GM23338 (cell line): ENCODE results near the gene DPF3. TPM values are rescaled to one million over a fixed set of nuclear protein-coding genes. Genes with fewer than 3 reads are reported as not detected.

ENCODE experiments used
- ATAC-seq: fragments of 200-7000 bp; cut with Tn5 transposase; 3 replicates; pipeline ENCODE4 v1.9.1; 2020
- DNase-seq: peaks from one replicate; pipeline ENCODE4 v3.0.0-alpha.2; 2015; ENCODE audit warnings: low spot score
- H2AFZ ChIP-seq: fragments of 200-600 bp; sonication (generic); 2 replicates; pipeline ENCODE4 v1.8.0; 2016; ENCODE audit warnings: antibody characterized with exemption, mild to moderate bottlenecking, moderate library complexity
- H3F3A ChIP-seq: fragments of 200-600 bp; sonication (generic); replicated peaks from 2 replicates; pipeline ENCODE4 v1.8.0; 2017; ENCODE audit warnings: antibody characterized with exemption, mixed run types, low read depth
- H3K27ac ChIP-seq: fragments of 200-600 bp; sonication (generic); 2 replicates; pipeline ENCODE4 v1.6.1; 2016; ENCODE audit warnings: low read depth
- H3K27me3 ChIP-seq: fragments of 200-600 bp; sonication (generic); 2 replicates; pipeline ENCODE4 v1.8.0; 2016; ENCODE audit warnings: mild to moderate bottlenecking, mixed run types, moderate library complexity; ENCODE audit not compliant: insufficient read depth
- H3K36me3 ChIP-seq: fragments of 200-600 bp; sonication (generic); 2 replicates; pipeline ENCODE4 v1.8.0; 2016; ENCODE audit warnings: mild to moderate bottlenecking; ENCODE audit not compliant: insufficient read depth
- H3K4me1 ChIP-seq: fragments of 200-600 bp; sonication (generic); 2 replicates; pipeline ENCODE4 v1.8.0; 2016; ENCODE audit warnings: mild to moderate bottlenecking, moderate library complexity; ENCODE audit not compliant: insufficient read depth
- H3K4me2 ChIP-seq: fragments of 200-600 bp; sonication (generic); 2 replicates; pipeline ENCODE4 v1.7.1; 2017; ENCODE audit warnings: mixed run types
- H3K4me3 ChIP-seq: fragments of 200-600 bp; sonication (generic); 2 replicates; pipeline ENCODE4 v1.6.1; 2016; ENCODE audit warnings: mixed run types
- H3K79me2 ChIP-seq: fragments of 200-600 bp; sonication (generic); replicated peaks from 2 replicates; pipeline ENCODE4 v1.8.0; 2017; ENCODE audit warnings: mild to moderate bottlenecking; ENCODE audit not compliant: insufficient read depth
- H3K9me2 ChIP-seq: fragments of 200-600 bp; sonication (generic); 2 replicates; pipeline ENCODE4 v1.8.0; 2017; ENCODE audit not compliant: insufficient read depth
- H4K20me1 ChIP-seq: fragments of 200-600 bp; sonication (generic); replicated peaks from 2 replicates; pipeline ENCODE4 v1.8.0; 2017; ENCODE audit warnings: mild to moderate bottlenecking; ENCODE audit not compliant: insufficient read depth
- H3K27ac Mint-ChIP-seq: 2 replicates; pipeline ENCODE4 v1.8.0; 2020; ENCODE audit warnings: inconsistent platforms, mild to moderate bottlenecking, moderate library complexity, mixed read lengths
- H3K27me3 Mint-ChIP-seq: 3 replicates; pipeline ENCODE4 v1.8.0; 2022; ENCODE audit warnings: low read depth, mild to moderate bottlenecking, moderate library complexity, mixed read lengths, inconsistent platforms; ENCODE audit not compliant: insufficient read depth, poor library complexity
- H3K36me3 Mint-ChIP-seq: 3 replicates; pipeline ENCODE4 v1.8.0; 2021; ENCODE audit warnings: low read depth, mild to moderate bottlenecking, inconsistent platforms, moderate library complexity, mixed read lengths
- H3K4me1 Mint-ChIP-seq: 3 replicates; pipeline ENCODE4 v1.8.0; 2020; ENCODE audit warnings: mild to moderate bottlenecking, inconsistent platforms, mixed read lengths
- H3K4me3 Mint-ChIP-seq: 3 replicates; pipeline ENCODE4 v1.8.0; 2021; ENCODE audit warnings: moderate library complexity, mild to moderate bottlenecking, inconsistent platforms, mixed read lengths
- H3K9me3 Mint-ChIP-seq: 3 replicates; pipeline ENCODE4 v1.8.0; 2020; ENCODE audit warnings: moderate library complexity, mild to moderate bottlenecking, inconsistent platforms, mixed read lengths
- CTCF ChIP-seq, 2 experiments: fragments of 200-600 bp in 1 of 2; sonication (generic) in 1 of 2; conservative IDR thresholded peaks; 2 replicates each; pipeline versions ENCODE4 v1.5.1 to v1.6.1; 2016 to 2017; ENCODE audit warnings: antibody characterized with exemption in 2 of 2, low read depth in 2 of 2, mild to moderate bottlenecking in 2 of 2, moderate library complexity in 1 of 2
- EZH2 ChIP-seq: fragments of 200-600 bp; sonication (generic); IDR thresholded peaks from one replicate; pipeline ENCODE4 v1.8.0; 2017; ENCODE audit warnings: antibody characterized with exemption, mild to moderate bottlenecking, low read depth; ENCODE audit not compliant: unreplicated experiment
- EZH2phosphoT487 ChIP-seq: fragments of 200-600 bp; sonication (generic); IDR thresholded peaks from one replicate; pipeline ENCODE4 v1.8.1; 2018; ENCODE audit warnings: antibody characterized with exemption; ENCODE audit not compliant: unreplicated experiment
- NANOG ChIP-seq: IDR thresholded peaks from 2 replicates; pipeline ENCODE4 v1.6.1; 2016; ENCODE audit warnings: antibody characterized with exemption, borderline replicate concordance
- POLR2AphosphoS5 ChIP-seq: IDR thresholded peaks from 2 replicates; pipeline ENCODE4 v1.6.1; 2016; ENCODE audit warnings: antibody characterized with exemption, low read depth
- STAT1 ChIP-seq: IDR thresholded peaks from one replicate; pipeline ENCODE4 v1.6.1; 2016; ENCODE audit warnings: antibody characterized with exemption; ENCODE audit not compliant: unreplicated experiment
- ZNF114 ChIP-seq: fragments of 250-450 bp; sonication (Bioruptor Pico); IDR thresholded peaks from 2 replicates; pipeline ENCODE4 v1.5.0; 2020; ENCODE audit warnings: mild to moderate bottlenecking, moderate library complexity
- ZNF331 ChIP-seq: fragments of 250-450 bp; sonication (Bioruptor Pico); IDR thresholded peaks from 2 replicates; pipeline ENCODE4 v1.5.0; 2020; ENCODE audit warnings: low read depth, mild to moderate bottlenecking, moderate library complexity
- polyA plus RNA-seq: library from polyadenylated mRNA; unstranded; fragments of >200 nt; fragmentation: Nextera tagmentation; extraction: Ambion mirVana; gene quantifications from 2 replicates; pipeline ENCODE4 v1.2.1, GENCODE V29; 2016
- total RNA-seq: library from RNA; depleted of rRNA; stranded (reverse); fragments of >200 nt; shearing (Covaris generic); gene quantifications from 2 replicates; pipeline ENCODE4 v1.2.3, GENCODE V29; 2014
- TF ChIP-seq, protein P1 (sequence below): fragments of 250-450 bp; sonication (Bioruptor Pico); IDR thresholded peaks from 2 replicates; pipeline ENCODE4 v1.5.0; 2020; ENCODE audit warnings: mild to moderate bottlenecking, moderate library complexity

DPF3 gene
- total and polyA plus RNA-seq, 2 experiments from 2014 or later: 0.18 to 1.0 TPM

GRCh38 chr14:72904840-72905561 lies 11.1 kb upstream of the DPF3 start:
- Mint-ChIP-seq H3K4me3 (no peak overlapping the region), H3K4me1 (peaks cover 22% of the 10 kb centered on the region; the same call in 2 of the 3 replicates), H3K9me3 (no peaks in the 10 kb centered on the region), H3K27me3 (peaks cover 3% of the 10 kb centered on the region), H3K36me3 (no peaks in the 10 kb centered on the region), H3K27ac (no peak overlapping the region)
- Histone ChIP-seq H3K79me2 (no peaks in the 10 kb centered on the region), H3K4me2 (no peak overlapping the region), H3K36me3 (no peaks in the 10 kb centered on the region), H3K4me1 (peaks cover 15% of the 10 kb centered on the region), H2AFZ (no peak overlapping the region), H3K4me3 (no peak overlapping the region), H4K20me1 (no peaks in the 10 kb centered on the region), H3K27me3 (no peaks in the 10 kb centered on the region), H3K27ac (no peak overlapping the region), H3K9me2 (no peaks in the 10 kb centered on the region), H3F3A (no peaks in the 10 kb centered on the region)
- DNase-seq (peak; percentile 81), ATAC-seq (peak; percentile 62)
- TF ChIP-seq CTCF (conservative IDR thresholded peaks at IDR 0.05; ENCODE audit: low read depth in 2 of 2): peak; percentile 93 to 99
- no peak for TF ChIP-seq ZNF114

DNA sequence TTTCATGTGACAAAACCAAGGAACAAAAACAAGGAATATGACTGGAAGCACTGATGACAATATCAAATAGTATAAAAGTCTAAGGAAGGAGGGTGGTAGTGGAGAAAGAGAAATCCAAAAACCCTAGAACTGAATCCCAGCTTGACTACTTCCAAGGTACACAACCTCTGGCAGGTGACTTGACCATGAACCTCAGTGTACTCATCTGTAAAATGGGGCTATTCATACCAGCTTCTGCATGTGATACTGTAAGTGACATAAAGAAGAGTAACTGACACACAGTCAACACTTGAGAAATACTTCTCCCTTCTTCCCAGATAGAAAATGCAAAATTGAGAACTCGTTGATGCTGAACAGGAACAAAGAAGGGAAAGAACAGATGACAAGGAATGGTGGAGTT lies 10.3 kb upstream of the DPF3 start:
- Histone ChIP-seq H3K4me1 (peaks cover 13% of the 10 kb centered on the region), H3K79me2 (no peaks in the 10 kb centered on the region), H3K36me3 (no peaks in the 10 kb centered on the region), H3K27me3 (no peaks in the 10 kb centered on the region), H3K4me2 (no peak overlapping the region), H3K9me2 (no peaks in the 10 kb centered on the region), H3K4me3 (no peak overlapping the region), H3F3A (no peaks in the 10 kb centered on the region), H2AFZ (no peak overlapping the region), H4K20me1 (no peaks in the 10 kb centered on the region), H3K27ac (no peak overlapping the region)
- no peak overlapping the region for H3K4me3 Mint-ChIP-seq
- TF ChIP-seq POLR2AphosphoS5: no peak
- TF ChIP-seq, protein P1, sequence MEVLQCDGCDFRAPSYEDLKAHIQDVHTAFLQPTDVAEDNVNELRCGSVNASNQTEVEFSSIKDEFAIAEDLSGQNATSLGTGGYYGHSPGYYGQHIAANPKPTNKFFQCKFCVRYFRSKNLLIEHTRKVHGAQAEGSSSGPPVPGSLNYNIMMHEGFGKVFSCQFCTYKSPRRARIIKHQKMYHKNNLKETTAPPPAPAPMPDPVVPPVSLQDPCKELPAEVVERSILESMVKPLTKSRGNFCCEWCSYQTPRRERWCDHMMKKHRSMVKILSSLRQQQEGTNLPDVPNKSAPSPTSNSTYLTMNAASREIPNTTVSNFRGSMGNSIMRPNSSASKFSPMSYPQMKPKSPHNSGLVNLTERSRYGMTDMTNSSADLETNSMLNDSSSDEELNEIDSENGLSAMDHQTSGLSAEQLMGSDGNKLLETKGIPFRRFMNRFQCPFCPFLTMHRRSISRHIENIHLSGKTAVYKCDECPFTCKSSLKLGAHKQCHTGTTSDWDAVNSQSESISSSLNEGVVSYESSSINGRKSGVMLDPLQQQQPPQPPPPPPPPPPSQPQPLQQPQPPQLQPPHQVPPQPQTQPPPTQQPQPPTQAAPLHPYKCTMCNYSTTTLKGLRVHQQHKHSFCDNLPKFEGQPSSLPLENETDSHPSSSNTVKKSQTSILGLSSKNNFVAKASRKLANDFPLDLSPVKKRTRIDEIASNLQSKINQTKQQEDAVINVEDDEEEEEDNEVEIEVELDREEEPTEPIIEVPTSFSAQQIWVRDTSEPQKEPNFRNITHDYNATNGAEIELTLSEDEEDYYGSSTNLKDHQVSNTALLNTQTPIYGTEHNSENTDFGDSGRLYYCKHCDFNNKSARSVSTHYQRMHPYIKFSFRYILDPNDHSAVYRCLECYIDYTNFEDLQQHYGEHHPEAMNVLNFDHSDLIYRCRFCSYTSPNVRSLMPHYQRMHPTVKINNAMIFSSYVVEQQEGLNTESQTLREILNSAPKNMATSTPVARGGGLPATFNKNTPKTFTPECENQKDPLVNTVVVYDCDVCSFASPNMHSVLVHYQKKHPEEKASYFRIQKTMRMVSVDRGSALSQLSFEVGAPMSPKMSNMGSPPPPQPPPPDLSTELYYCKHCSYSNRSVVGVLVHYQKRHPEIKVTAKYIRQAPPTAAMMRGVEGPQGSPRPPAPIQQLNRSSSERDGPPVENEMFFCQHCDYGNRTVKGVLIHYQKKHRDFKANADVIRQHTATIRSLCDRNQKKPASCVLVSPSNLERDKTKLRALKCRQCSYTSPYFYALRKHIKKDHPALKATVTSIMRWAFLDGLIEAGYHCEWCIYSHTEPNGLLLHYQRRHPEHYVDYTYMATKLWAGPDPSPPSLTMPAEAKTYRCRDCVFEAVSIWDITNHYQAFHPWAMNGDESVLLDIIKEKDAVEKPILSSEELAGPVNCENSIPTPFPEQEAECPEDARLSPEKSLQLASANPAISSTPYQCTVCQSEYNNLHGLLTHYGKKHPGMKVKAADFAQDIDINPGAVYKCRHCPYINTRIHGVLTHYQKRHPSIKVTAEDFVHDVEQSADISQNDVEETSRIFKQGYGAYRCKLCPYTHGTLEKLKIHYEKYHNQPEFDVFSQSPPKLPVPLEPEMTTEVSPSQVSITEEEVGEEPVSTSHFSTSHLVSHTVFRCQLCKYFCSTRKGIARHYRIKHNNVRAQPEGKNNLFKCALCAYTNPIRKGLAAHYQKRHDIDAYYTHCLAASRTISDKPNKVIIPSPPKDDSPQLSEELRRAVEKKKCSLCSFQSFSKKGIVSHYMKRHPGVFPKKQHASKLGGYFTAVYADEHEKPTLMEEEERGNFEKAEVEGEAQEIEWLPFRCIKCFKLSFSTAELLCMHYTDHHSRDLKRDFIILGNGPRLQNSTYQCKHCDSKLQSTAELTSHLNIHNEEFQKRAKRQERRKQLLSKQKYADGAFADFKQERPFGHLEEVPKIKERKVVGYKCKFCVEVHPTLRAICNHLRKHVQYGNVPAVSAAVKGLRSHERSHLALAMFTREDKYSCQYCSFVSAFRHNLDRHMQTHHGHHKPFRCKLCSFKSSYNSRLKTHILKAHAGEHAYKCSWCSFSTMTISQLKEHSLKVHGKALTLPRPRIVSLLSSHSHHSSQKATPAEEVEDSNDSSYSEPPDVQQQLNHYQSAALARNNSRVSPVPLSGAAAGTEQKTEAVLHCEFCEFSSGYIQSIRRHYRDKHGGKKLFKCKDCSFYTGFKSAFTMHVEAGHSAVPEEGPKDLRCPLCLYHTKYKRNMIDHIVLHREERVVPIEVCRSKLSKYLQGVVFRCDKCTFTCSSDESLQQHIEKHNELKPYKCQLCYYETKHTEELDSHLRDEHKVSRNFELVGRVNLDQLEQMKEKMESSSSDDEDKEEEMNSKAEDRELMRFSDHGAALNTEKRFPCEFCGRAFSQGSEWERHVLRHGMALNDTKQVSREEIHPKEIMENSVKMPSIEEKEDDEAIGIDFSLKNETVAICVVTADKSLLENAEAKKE (CRISPR knock-in tag): no peak
- TF ChIP-seq STAT1: no peak
- TF ChIP-seq ZNF331 (CRISPR knock-in tag): no peak
- TF ChIP-seq EZH2: no peak
- no peak for TF ChIP-seq EZH2phosphoT487
- TF ChIP-seq ZNF114: no peak
- TF ChIP-seq NANOG: no peak
- H3K4me1 Mint-ChIP-seq: peaks cover 20% of the 10 kb centered on the region; the same call in 2 of the 3 replicates
- no peak for DNase-seq
- no peaks in the 10 kb centered on the region for H3K9me3 Mint-ChIP-seq
- ATAC-seq: no peak
- no peaks in the 10 kb centered on the region for H3K36me3 Mint-ChIP-seq
- H3K27ac Mint-ChIP-seq: no peak overlapping the region
- H3K27me3 Mint-ChIP-seq: peaks cover 3% of the 10 kb centered on the region
